Measurements from ENCODE around the gene TTYH1.

The TTYH1 gene

GRCh38 chr19:54424201-54424600 lies 8.9 kb downstream of the TTYH1 start:
- Histone ChIP-seq H3K9me3 (ENCODE audit: insufficient read depth, low read depth, low read length) (no peaks in the 10 kb centered on the region), H3K27me3 (ENCODE audit: insufficient read depth, low read length, poor library complexity, severe bottlenecking) (no peaks in the 10 kb centered on the region), H3F3A (ENCODE audit: low read depth) (no peaks in the 10 kb centered on the region), H3K4me1 (ENCODE audit: insufficient read depth, low read length, poor library complexity, severe bottlenecking) (no peaks in the 10 kb centered on the region), H4K20me1 (ENCODE audit: insufficient read depth, low read length, poor library complexity, severe bottlenecking) (no peaks in the 10 kb centered on the region), H3K4me2 (ENCODE audit: low read depth, low read length, poor library complexity, severe bottlenecking) (no peak overlapping the region), H2AFZ (ENCODE audit: low read length) (no peak overlapping the region), H3K36me3 (ENCODE audit: insufficient read depth, low read length) (no peaks in the 10 kb centered on the region), H3K4me3 (ENCODE audit: low read length, poor library complexity, severe bottlenecking) (no peak overlapping the region), H3K9me2 (replicated peaks; ENCODE audit: low read depth, low read length) (no peaks in the 10 kb centered on the region), H3K9ac (ENCODE audit: low read depth, low read length, poor library complexity, severe bottlenecking) (no peak overlapping the region), H3K79me2 (ENCODE audit: insufficient read depth, low read length) (no peaks in the 10 kb centered on the region)
- TF ChIP-seq CTCF (conservative IDR thresholded peaks at IDR 0.05; ENCODE audit: low read length) (no peak), EZH2phosphoT487 (IDR thresholded peaks at IDR 0.05; ENCODE audit: borderline replicate concordance) (no peak)

DNA sequence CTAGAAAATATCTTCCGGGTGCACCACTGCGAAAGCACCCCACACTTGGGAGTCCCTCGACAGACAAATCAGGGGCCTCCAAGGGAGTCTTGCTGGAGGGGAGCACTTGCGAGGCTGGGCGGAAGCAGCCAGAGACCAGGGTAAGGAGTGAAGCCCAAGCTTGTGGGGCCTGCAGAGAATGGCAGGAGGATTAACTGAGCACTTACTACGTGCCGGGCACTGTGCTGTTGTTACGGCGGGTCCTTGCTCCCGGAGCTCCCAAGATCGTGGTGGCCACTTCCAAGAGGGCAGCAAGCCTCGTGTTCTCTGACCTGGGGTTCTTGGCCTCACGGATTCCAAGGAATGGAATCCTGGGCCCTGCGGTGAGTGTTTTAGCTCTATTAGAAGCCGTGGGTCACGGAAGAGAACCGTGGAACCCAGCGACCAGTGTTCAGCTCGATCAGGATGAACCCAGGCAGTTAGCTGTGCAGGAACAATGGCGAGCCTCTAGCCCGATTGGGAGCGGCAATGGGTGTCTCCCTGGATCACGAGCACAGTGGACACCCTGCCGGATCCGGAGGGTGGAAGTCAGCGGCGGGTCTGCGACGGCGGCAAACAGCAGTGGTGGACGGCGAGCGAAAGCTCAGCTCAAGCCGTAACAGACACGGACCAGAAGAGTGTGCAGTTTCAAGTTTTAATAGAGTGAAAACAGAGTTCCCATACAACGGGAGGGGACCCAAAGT lies 9.6 kb downstream of the TTYH1 start:
- Histone ChIP-seq H3K79me2 (ENCODE audit: insufficient read depth, low read length) (no peaks in the 10 kb centered on the region), H2AFZ (ENCODE audit: low read length) (no peak overlapping the region), H3K4me3 (ENCODE audit: low read length, poor library complexity, severe bottlenecking) (no peak overlapping the region), H4K20me1 (ENCODE audit: insufficient read depth, low read length, poor library complexity, severe bottlenecking) (no peaks in the 10 kb centered on the region), H3K9me2 (replicated peaks; ENCODE audit: low read depth, low read length) (no peaks in the 10 kb centered on the region), H3K4me1 (ENCODE audit: insufficient read depth, low read length, poor library complexity, severe bottlenecking) (no peaks in the 10 kb centered on the region), H3K9ac (ENCODE audit: low read depth, low read length, poor library complexity, severe bottlenecking) (no peak overlapping the region), H3K9me3 (ENCODE audit: insufficient read depth, low read depth, low read length) (no peaks in the 10 kb centered on the region), H3F3A (ENCODE audit: low read depth) (no peaks in the 10 kb centered on the region), H3K36me3 (ENCODE audit: insufficient read depth, low read length) (no peaks in the 10 kb centered on the region), H3K4me2 (ENCODE audit: low read depth, low read length, poor library complexity, severe bottlenecking) (no peak overlapping the region), H3K27me3 (ENCODE audit: insufficient read depth, low read length, poor library complexity, severe bottlenecking) (no peaks in the 10 kb centered on the region)
- TF ChIP-seq EZH2phosphoT487 (IDR thresholded peaks at IDR 0.05; ENCODE audit: borderline replicate concordance) (no peak), CTCF (conservative IDR thresholded peaks at IDR 0.05; ENCODE audit: low read length) (no peak)

GRCh38 chr19:54425382-54425723 lies 10.1 kb downstream of the TTYH1 start:
- H3K4me2 ChIP-seq (ENCODE audit: low read depth, low read length, poor library complexity, severe bottlenecking) = no peak overlapping the region
- H3K9me3 ChIP-seq (ENCODE audit: insufficient read depth, low read depth, low read length) = no peaks in the 10 kb centered on the region
- H3K9ac ChIP-seq (ENCODE audit: low read depth, low read length, poor library complexity, severe bottlenecking) = no peak overlapping the region
- no peaks in the 10 kb centered on the region for H3K36me3 ChIP-seq (ENCODE audit: insufficient read depth, low read length)
- H2AFZ ChIP-seq (ENCODE audit: low read length) = no peak overlapping the region
- no peak overlapping the region for H3K4me3 ChIP-seq (ENCODE audit: low read length, poor library complexity, severe bottlenecking)
- no peaks in the 10 kb centered on the region for H3K79me2 ChIP-seq (ENCODE audit: insufficient read depth, low read length)
- no peaks in the 10 kb centered on the region for H3F3A ChIP-seq (ENCODE audit: low read depth)
- TF ChIP-seq EZH2phosphoT487 (IDR thresholded peaks at IDR 0.05; ENCODE audit: borderline replicate concordance) (no peak), CTCF (conservative IDR thresholded peaks at IDR 0.05; ENCODE audit: low read length) (no peak)
- H3K4me1 ChIP-seq (ENCODE audit: insufficient read depth, low read length, poor library complexity, severe bottlenecking) = no peaks in the 10 kb centered on the region
- H3K27me3 ChIP-seq (ENCODE audit: insufficient read depth, low read length, poor library complexity, severe bottlenecking) = no peaks in the 10 kb centered on the region
- no peaks in the 10 kb centered on the region for H4K20me1 ChIP-seq (ENCODE audit: insufficient read depth, low read length, poor library complexity, severe bottlenecking)
- no peaks in the 10 kb centered on the region for H3K9me2 ChIP-seq (replicated peaks; ENCODE audit: low read depth, low read length)

Data from Loucy (cell line).